GM18861 (cell line): ENCODE results near the gene SS18.
"Not testable (repeated sequence)": the region's sequence is repeated elsewhere in the genome, so short reads cannot be mapped to it uniquely, and the experiment has no call there.

Experiments used
- ATAC-seq: cut with Tn5 transposase; IDR thresholded peaks from one replicate; pipeline ENCODE4 v1.9.1; 2021; ENCODE audit not compliant: unreplicated experiment

The SS18 gene, protein sequence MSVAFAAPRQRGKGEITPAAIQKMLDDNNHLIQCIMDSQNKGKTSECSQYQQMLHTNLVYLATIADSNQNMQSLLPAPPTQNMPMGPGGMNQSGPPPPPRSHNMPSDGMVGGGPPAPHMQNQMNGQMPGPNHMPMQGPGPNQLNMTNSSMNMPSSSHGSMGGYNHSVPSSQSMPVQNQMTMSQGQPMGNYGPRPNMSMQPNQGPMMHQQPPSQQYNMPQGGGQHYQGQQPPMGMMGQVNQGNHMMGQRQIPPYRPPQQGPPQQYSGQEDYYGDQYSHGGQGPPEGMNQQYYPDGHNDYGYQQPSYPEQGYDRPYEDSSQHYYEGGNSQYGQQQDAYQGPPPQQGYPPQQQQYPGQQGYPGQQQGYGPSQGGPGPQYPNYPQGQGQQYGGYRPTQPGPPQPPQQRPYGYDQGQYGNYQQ

DNA sequence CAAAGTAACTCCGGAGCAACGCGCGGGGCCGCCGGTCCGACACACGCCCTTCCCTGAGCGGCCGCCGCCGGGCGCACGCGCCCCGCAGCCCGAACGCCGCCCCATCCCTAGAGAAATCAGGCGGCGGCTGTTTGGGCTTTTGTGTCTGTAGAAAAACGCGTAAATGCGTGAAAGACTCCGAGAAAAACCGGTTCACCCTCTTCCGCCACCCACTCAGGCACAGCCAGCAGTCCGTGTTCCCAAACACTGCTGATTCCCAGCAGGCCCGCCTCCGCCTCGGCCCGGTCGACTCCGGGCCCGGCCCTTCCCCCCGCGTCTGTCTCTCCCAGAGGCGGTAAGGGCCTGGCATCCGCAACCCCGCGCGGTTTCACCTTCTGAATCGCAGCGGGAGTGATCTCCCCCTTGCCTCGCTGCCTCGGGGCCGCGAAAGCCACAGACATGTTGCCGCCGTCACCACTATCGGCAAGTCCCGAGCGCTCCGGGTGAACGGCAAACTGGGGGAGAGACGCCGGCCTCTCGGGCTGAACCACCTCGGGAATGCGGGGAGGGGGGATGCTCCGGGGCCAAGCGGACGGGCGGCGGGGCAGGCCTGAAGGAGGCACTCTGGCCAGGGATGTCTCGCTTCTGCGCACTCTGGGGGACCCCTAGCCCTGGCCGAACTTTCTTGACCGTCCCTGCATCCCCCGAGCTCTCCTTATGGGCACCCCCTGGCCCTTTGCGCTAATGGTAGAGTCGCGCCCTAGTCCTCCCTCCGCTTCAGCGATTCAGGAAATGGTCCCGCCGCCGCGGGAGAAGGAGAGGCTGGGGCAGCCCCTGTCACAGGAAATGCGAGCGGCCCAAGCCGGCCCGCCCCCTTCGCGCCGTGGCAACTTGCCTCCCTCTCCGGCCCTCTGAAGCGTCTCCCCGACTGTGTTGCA is at the start of gene SS18:
TSS of gene SS18 (minus strand) at position 484 of the 917 bp plus-strand sequence. CDS start at position 440, 44 bp downstream.
- ATAC-seq: peak; percentile 69

DNA sequence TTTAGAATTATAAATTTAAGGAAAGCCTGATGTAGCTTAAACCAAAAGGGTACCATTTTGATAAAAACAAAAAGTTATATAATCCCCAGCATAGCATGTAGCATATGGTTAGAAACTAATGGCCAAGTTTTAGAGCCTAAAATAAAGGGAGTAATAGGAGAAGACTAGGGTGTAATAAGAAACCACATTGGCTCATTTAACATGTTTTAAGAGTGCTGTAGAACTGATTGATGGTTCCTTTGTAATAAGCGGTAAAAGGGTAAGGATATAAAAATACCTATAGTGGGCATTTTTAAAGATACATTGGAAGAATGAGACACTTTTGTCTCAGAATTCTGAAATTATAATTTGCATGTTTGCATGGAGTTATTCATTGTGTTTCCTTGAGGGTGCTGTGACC is 45.1 kb upstream of the SS18 start:
- no peak for ATAC-seq

DNA sequence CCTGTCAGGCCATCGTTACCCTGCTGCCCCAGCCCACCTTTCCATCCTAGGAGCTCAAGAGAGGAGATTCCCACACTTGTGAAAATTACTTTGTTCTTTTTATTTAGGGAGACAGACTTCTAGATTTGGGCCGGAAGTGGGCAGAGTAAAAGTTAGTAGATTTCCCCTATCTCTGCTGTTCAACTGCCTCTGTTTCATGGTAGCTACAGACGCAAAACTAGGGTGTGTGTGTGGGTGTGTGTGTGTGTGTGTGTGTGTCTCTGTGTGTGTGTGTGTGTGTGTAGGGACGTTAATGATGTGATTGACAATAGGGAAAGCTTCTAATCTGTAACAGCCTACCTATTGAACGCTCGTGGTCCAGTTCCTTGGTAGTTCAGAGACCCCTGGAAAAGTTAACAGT is 43.7 kb upstream of the SS18 start:
- ATAC-seq: no peak

DNA sequence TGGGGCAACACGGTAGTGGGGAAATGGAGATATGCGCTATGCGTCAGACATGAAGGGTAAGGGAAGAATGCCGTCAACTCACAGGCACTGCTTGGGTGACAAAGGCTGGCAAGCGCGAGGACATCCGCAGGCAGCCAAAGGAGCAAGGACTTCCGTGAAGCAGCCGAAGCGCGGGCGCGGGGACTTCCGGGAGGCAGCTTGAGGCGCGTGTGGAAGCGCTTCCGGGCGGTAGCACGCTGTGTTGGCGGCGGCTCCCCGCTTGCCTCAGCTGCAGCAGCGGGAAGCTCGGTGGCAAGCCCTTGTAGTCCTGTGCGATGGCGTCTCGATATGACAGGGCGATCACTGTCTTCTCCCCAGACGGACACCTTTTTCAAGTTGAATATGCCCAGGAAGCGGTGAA is 43.2 kb upstream of the SS18 start, which contains the start of gene PSMA8:
TSS of gene PSMA8 (plus strand) at position 218 of the 400 bp plus-strand sequence. CDS start at position 315, 97 bp downstream.
- ATAC-seq: no peak

DNA sequence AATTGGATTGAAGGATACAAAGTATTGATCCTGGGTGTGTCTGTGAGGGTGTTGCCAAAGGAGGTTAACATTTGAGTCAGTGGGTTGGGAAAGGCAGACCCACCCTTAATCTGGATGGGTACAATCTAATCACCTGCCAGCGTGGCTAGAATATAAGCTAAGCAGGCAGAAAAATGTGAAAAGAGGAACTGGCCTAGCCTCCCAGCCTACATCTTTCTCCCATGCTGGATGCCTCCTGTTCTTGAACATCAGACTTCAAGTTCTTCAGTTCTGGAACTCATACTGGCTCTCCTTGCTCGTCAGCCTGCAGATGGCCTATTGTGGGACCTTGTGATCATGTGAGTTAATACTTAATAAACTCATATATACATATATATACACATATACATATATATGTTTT is 37.8 kb upstream of the SS18 start:
- not testable (repeated sequence) for ATAC-seq

DNA sequence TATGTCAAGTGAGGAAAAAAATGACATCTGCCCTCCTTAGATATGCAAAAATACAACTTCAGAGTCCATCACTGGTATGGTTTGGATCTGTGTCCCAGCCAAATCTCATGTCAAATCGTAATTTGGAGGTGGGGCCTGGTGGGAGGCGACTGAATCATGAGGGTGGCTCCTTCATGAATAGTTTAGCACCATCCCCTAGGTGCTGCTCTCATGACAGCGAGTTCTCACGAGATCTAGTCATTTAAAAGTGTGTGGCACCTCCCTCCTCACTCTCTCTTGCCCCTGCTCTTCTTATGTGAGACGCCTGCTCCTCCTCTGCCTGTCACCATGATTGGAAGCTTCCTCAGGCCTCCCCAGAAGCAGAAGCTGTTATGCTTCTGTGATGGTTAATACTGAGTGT is 37.4 kb upstream of the SS18 start:
- ATAC-seq: no peak

DNA sequence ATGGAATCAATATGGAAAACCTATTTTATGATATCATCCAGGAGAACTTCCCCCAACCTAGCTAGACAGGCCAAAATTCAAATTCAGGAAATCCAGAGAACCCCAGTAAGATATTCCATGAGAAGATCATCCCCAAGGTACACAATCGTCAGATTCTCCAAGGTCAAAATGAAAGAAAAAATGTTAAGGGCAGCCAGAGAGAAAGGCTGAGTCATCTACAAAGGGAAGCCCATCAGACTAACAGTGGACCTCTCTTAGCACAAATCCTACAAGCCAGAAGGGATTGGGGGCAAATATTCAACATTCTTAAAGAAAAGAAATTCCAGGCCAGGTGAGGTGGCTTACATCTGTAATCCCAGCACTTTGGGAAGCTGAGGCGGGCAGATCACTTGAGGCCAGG is 31.6 kb upstream of the SS18 start:
- ATAC-seq: not testable (repeated sequence)

DNA sequence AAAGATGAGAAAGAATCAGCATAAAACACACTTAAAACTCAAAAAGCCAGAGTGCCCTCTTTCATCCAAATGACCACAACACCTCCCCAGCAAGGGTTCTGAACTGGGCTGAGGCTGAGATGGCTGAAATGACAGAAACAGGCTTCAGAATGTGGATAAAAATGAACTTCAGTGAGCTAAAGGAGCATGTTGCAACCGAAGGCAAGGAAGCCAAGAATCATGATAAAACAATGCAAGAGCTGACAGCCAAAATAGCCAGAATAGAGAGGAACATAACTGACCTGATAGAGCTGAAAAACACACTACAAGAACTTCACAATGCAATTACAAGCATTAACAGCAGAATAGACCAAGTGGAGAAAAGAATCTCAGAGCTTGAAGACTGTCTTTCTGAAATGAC is 31.1 kb upstream of the SS18 start:
- no peak for ATAC-seq

DNA sequence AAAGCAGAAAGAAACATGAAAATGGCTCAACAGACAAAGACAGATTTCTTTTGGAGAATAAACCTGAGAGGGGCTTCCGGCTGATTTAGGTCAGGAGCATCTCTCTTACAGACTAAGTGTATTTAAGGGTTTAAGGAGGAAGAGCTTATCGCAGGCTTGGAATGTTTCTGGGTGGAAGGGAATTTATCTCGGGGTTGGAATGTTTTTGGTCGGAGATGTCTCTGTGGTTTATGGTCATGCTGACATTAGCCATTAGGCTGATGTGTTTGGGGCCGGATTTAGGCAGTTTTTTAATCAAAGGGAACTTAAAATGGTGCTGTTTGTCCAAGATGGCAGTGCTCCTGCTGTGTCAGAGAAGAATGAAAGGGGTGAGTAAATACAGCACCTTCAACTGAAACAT is 28.8 kb upstream of the SS18 start:
- ATAC-seq: no peak

DNA sequence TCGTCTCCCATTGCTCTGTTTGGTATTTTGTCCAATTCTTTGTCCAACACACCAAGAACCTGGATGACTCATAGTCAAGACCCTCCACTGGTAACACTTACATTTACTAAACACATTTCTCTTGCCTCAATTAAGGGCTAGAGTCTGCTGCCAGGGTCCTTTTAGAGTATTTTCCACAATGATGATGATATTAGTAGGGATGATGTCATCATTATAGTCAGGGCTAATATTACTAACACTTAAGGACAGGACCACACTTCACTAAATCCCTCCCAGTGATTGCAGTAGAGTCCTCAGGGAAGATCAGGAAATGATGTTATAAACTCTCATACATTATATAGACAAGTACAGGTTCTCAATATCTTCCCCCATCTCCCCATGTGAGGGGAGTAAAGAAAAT is 13.6 kb upstream of the SS18 start:
- no peak for ATAC-seq

DNA sequence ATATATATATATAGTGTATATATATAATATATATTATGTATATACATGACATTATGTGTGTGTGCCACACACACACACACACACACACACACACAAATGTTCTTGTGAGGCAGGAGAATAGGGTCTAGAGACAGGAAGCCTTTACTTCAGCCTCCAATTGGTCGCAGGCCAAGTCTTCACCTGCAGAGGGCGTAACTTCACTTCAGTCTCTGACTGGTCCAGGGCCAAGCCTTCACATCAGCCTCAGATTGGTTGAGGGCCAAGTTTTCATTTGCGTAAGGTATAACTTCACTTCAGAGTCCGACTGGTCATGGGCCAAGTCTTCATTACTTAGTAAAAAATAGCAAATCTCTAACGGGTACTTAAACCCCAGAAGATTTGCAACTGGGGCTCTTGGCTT is 13.2 kb upstream of the SS18 start:
- ATAC-seq: no peak

DNA sequence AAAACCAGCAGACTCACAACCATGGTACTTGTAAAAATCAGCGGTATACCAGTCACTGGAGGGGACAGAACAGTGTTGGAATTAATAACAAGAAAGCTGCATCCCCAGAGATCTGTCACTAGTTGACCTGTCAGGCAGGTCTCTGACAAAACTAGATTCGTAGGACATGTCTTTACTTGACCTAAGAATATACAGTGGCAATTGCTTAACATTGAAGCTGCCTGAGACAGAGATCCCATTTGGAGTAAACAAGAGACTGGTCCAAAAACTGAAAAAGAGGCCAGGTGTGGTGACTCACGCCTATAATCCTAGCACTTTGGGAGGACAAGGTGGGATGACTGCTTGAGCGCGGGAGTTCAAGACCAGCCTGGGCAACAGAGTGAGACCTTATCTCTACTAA is 7.2 kb upstream of the SS18 start:
- ATAC-seq: no peak

DNA sequence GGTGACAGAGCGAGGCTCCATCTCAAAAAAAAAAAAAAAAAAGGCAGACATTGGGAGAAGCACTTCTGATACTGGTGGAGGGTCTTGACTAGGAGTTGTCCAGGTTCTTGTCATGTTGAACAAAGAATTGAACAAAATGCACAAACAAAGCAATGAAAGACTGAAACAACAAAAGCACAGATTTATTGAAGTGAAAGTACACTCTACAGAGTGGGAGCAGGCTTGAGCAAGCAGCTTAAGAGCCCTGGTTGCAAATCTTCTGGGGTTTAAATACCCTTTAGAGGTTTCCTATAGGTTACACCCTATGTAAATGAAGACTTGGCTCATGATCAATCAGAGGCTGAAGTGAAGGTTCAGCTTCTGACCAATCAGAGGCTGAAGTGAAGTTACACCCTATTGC is 6.4 kb upstream of the SS18 start:
- ATAC-seq: no peak

DNA sequence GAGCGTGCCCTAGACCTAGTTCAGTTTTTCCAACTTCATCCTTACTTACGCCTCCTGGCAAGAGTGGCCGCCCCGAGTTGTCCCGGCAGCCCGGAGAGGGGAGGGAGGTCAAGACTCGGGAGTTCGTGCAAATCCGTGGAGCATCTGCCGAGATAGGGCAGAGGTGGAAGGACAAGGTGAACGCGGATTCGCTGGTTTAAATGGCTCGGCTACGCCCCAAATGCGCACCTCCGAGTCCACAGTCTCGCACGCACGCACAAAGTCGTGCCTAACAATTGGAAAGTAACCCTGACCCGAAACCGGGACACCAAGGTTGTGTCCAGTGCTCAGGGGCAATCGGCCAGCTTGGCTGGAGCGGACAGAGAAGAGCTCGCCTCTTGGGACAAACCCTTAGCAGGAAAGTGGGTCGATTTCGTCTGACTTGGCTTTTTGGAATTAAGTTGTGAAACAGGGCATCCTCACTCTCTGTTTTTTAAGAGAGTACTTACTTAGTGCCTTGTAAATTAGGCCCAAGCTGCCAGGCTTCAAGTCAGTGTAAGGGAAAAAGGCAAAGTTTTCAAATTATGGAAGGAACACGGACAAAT is 726 bp upstream of the SS18 start:
- ATAC-seq: peak; percentile 31

DNA sequence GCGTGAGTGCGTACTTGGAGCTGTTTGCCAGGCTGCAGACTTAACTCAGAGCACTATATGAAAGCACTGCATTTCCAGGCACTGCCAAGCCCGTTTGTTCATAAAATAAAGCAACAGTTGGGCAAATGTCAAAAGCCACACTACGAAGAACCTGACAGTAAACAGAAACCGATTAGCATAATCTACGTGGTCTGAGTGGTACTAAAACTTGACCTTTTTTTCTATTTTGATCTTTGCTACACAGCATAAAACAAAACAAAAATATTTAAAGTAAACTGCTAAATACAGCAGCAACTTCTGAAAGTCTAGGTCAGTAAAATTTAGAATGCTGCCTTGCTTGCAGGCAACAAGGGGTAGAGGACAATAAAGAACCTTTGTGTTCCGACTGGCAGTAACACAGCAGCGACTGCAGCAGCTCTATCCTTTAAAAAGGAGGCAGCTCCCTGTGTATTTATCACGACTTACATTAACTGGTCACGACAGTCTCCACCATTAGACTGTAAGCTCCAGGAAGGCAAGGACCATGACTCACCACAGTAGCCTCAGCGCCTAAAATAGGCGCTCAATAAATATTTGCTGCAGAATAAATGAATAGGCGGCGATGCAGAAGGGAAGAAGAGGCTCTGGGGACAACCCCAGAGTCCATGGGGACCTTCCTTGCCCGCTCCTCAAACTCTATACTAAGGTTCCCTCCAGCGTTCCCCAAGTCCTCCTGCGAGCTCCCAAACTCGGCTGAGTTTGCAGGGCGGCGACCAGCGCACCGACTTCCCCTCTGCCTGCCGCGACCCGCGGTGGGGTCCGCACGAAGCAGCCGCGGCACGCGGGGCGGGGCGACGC is 902 bp downstream of the SS18 start:
- no peak for ATAC-seq

DNA sequence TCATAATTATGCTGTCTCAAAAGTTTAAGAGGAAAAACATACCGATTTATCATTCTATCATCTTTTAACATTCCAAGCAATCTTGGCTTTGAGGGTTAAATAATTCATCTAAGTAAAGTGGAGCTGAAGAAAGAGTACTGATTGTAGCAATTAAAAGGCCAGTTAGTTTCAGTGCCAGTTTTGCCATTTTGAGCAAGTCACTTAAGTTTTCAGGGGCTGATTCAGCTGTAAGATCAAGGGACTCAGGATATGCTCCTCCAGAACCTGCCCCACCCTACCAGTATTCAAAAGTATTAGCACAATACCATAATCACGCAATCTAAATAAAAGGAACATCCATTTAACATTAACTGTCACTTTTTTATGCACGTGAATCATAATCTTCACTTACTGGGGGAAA is 1.9 kb downstream of the SS18 start:
- no peak for ATAC-seq

DNA sequence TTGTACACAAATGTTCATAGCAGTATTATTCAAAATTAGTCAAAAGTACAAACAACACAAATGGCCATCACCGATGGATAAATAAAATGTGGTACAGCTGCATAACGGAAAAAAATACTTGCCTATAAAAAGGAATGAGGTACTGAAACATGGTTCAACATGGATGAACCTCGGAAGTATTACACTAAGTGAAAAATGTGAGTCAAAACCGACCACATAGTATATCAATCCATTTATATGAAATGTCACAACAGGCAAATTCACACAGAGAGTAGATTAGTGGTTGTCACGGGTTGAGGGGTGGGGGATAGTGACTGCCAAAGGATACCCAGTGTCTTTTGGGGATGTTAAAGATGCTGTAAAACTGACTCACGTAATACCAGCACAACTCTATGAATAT is 3.5 kb downstream of the SS18 start:
- ATAC-seq: no peak

DNA sequence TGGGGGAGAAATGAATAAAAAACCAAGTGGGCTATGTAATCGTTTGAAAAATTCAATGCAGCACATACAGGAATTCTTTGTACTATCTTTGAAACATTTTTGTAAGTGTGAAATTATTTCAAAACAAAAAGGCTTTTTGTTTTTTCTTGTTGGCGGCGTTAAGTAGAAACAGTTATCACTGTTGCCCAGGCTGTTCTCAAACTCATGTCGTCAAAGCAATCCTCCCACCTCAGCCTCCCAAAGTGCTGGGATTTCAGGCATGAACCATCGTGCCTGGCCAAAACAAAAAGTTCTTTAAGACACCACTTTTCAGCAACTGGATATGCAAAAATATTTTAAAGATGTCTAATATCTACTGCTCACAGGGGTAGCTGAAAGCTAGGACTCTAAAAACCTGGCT is 5.4 kb downstream of the SS18 start:
- no peak for ATAC-seq

DNA sequence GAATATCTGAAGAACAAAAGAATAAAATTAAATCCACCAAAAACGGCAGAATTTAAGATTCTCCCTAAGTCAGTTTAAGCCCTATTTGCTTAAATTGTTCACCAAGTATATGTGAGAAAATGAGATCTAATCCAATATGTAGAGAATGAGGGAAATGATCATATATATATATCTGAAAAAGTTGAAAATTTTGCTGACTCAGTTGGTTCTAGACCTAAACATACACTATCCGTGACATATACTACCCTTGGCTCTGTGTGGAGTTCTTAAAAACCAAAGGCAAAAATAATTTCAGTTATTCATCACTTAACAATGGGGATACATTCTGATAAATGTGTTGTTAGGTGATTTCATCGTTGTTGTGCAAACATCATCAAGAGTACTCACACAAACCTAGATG is 7.3 kb downstream of the SS18 start:
- no peak for ATAC-seq

DNA sequence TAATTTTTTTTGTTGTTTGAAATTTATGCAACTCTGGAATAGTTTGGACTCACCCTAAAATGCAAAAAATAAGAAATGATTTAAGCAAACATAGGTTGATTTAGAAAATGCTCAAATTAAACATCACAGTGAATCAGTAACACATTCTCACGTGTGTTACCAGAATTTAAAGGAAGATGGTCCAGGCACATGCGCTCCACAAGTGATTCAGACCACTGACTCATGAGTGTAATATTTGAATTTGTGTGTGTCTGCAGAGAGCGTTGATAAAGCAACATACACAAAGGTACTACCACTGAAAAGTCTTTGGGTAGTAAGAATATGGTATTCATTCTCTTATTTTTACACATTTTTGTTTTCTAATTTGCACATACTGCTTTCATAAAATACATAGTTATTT is 7.9 kb downstream of the SS18 start:
- ATAC-seq: no peak

DNA sequence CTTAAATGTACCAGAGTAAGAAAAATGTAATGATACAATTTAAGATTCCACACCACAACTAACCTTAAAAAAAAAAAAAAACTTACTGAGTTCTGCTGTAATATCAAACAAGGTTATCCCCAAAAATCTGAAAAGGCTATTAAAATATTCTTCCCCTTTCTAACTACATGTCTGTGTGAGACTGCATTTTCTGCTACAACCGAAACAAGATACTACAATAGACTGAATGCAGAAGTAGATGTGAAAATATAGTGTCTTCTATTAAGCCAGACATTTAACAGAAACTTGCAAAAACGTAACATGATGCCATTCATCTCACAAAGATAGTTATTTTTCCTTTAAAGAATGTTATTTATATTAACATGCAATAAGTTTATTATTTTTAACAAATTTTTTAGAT is 16.2 kb downstream of the SS18 start:
- ATAC-seq: no peak
